Amniotic stem cell (primary cell): ENCODE data around the gene ZG16B.

ENCODE experiments used
- DNase-seq: peaks from one replicate; lab custom pipeline; 2025; lab: John Stamatoyannopoulos, UW

ZG16B gene

DNA sequence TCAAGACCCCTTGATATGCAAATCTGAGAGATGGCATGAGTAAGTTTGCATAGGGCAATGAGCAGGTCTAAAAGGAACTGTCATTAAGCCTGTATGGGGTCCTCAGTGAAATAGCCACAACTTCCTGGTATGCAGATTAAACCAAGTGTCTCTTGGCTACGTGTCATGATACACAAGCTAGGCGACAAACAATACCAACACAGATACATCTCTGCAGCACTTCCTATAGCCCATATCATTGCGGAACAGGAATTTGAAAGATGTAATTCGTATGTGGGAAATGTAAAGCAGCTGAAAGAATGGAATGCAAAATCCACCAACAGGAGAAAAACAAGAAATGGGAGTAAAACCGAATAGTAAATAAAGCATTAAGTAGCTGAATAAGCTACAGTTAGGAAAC, 15.0 kb downstream of the ZG16B start:
- no peak for DNase-seq

- DNase-seq: no peak
These were observed 16.6 kb downstream of the ZG16B start for GRCh38 chr16:2846511-2847310.

DNA sequence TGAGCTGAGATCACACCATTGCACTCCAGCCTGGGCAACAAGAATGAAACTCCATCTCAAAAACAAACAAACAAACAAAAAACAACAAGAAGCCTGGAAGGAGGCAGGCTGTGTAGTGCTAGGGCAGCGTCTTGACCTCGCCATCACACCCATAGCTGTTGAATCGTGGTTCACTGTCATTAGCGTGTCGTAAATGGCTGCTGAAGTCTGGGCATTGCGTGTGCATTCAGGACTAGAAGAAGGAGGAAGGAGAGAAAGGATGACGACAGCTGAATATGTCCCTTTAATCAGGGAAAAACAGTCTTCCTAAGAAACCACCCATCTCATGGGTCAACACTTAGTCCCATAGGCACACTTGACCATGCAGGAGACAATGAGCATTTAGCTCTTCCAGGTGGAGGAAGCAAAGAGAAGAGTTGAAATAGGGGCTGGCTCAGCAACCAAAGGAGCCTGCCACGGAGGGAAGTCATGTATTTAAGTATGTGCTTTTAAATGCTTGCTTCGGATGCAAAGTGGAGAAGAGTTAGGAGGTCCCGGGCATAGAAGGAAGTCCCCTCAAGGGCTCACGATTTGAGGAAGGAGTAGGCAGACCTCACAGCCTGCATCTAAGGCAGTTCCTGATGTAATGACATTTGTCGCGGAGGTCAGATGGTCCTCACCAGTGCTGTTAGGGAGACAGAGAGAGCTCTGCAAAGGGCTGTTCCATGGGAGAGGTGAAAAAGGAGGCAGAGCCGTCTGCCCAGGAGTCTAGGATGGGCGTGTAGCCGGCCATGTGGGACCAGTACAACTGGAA, 19.0 kb downstream of the ZG16B start:
- no peak for DNase-seq

GRCh38 chr16:2852003-2852730, 22.1 kb downstream of the ZG16B start:
- no peak for DNase-seq

DNA sequence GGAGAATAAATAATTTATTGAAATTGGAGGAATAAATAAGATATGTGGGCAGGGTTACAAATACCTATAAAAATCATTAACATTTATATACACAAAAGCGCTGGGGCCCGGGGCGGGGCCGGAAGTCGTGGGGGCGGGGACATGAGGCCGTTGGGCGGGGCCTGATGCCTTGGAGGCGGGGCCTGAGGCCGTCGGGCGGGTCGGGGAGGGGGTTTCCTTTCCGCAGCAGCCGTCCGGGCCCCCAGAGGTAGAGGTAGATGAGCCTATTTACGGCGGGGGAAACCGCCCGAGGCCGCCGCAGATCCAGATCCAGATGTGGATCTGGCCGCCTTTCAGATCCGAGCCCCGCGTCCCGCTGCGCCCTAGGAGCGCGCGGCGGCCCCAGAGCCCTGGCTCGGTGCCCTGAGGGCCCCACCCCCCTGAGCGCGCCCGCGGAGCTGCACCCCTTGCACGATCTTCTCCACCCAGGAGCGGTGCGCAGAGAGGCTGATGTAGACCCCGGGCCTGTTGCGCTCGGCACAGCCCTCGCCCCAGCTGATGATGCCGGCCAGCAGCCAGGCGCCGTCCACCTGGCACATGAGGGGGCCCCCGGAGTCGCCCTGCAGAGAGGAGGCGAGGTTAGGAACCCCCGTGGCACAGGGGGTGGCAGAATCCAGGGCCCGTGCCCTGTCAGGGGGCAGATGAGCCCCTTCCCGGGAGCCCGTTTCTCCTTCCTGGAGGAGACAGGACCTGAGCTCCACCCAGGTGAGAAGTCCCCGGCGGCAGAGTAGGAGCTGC, 22.8 kb downstream of the ZG16B start:
- no peak for DNase-seq

DNA sequence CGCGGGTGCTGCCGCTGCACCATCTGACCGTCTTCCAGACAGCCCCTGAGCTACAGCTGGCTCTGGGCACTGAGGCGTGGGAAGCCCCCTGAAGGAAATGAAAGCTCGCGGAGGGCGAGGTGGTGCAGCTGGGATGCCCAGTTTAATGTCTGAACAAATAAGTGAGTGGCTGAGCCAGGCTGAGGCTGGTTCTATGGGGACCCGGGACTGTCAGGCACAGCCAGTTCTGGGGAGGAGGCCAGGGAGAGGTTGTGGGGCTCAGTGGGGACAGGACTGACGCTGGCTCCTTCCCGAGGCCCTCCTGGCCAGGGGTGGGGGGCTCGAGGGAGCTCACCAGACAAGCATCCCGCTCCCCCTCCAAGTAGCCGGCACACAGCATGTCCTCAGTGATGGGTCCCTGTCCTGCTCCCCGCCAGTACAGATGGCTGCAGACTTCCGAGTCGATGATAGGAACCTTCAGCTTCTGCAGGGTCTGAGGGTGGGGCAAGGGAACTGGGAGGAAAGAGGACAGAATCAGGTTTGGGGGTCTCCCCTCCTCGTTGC, 23.5 kb downstream of the ZG16B start:
- DNase-seq: no peak

DNA sequence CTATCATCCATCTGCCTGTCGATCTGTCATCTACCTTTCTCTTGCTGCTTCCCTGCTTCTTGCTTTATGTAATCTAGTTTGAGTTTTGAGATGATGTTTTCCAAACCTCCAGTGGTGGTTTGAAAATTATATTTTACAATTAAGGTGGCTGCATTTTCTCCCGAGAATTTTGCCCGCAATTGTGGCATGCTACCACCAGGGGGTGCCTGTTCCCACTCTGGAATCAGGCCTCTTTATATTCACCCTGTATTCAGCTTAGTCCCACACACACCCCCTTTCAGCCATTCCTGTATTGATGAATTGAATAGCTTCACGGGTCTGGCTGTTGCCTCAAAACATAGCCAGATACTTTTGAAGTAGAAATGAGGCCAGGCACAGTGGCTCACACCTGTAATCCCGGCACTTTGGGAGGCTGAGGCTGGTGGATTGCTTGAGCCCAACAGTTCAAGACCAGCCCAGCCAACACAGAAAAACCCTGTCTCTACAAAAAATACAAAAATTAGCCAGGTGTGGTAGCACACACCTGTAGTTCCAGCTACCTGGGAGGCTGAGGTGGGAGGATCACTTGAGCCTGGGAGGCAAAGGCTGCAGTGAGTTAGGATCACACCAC, 24.7 kb downstream of the ZG16B start:
- DNase-seq: no peak

GRCh38 chr16:2855536-2855935, 25.4 kb downstream of the ZG16B start:
- no peak for DNase-seq

DNA sequence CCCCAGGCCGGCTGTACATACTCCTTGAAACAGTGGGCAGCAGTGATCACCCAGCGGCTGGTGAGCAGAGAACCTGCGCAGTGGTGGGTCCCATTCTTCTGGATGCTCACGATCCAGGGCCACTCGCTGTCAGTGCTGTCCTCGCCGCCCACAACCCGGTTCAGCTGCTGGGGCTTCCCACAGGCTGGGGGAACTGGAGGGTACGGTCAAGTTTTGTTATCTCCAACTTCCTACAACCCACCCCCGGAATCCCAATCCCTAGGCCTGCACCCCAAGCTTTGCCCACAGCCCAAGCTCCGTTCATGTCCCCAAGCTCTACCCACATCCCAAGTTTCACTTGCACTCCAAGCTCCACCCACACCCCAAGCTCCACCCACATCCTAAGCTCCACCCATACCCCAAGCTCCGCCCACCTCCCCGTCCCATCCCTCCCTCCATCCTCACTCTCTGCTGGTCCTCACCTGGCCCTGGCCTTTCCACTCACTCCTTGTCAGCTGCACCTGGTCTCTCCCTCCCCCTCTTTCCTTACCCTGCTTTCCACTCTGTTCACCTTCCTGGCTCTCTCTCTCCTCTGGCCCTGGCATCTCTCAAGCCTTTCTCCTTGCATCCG, 26.1 kb downstream of the ZG16B start:
- no peak for DNase-seq

DNA sequence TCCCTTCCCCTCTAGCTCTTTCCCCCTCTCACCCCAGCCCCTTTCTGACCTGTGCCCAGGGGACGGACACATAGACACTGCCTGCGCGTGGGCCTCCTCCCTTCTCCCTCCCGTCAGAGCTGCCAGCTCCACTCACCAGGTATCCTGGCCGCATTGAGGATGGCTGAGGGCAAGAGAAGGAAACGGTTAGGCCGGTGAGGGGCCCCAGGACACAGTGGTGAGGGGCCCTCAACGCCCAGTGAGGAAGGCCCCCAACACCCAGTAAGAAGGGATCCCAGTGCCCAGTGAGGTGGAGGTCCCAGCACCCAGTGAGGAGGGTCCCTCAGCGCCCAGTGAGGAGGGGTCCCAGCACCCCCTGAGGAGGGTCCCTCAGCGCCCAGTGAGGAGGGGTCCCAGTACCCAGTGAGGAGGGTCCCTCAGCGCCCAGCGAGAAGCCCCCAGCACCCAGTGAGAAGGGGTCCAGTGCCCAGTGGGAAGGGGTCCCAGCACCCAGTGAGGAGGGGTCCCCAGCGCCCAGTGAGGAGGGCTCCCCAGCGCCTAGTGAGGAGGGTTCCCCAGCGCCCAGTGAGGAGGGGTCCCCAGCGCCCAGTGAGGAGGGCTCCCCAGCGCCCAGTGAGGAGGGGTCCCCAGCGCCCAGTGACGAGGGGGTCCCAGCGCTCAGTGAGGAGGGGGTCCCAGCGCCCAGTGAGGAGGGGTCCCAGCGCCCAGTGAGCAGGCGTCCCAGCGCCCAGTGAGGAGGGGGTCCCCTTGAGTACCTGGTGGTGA, 26.8 kb downstream of the ZG16B start:
- DNase-seq: no peak

- no peak for DNase-seq
These were observed 27.5 kb downstream of the ZG16B start, which contains the start of gene PRSS22 for GRCh38 chr16:2857451-2858244. PRSS22 (minus strand) TSS chr16:2858170; CDS start chr16:2858104, 66 bp downstream.

DNA sequence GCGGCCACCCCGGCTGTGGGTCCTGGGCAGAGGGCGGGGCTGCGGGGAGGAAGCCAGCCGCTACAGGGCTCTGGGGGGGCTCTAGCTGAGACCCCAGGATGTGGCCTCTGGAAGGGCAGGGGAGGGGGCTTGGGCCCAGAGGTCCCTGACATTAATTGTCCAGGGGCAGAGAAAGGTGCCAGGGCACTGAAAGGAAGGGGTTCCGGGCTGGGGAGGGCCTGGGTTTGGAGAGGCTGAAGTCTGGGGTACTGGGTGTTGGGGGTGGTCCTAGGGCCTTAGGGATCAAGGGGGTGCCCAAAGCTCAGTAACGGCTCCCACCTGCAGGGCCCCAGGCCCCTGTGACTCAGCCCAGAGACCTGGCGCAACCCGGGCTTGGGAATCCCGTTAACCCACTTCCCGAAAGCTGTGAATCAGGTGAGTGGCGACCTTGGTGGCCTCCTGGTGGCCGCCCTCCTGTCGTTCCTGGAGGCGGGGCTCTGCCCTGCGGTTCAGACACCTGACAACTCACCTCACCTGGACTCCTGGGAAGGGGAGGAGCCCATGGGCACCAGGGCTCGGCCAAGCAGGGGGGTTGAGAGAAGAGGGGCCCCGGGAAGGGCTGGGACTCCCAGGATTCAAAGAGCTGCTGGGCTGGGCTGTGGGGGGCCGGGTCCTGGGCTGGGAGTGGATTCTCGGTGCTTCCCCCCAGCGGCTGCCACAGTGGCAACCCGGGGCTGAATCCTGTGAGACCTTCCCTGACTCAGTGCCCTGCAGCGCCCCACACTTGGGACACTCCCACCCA, 28.3 kb downstream of the ZG16B start:
- DNase-seq: no peak

DNA sequence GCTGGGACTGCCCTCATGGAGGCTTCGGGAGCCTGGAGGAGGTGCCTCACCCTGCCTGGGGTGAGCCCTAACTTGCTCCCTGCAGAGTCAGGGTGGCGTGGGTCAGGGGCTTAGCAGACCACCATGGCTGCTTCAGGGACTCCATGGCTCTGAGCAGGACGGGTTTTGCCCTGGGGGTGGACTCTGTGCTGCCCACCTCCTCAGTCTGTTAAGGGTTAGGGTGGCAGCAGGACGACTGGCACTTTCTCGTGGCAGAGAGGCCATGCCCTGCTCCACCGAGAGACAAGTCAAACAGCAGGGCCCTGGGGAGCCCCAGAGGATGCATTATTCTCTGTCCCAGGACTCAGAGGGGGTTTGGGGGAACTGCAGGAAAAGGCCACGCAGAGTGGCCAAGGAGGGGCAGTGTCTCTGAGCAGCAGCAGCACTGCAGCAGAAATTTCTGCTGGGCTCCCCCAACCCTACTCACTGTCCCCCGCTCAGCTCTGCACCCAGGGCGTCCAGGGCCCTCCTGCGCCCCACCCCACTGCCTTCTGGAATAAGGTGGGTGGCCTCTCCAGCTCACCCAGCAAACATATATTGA, 29.7 kb downstream of the ZG16B start:
- DNase-seq: no peak

DNA sequence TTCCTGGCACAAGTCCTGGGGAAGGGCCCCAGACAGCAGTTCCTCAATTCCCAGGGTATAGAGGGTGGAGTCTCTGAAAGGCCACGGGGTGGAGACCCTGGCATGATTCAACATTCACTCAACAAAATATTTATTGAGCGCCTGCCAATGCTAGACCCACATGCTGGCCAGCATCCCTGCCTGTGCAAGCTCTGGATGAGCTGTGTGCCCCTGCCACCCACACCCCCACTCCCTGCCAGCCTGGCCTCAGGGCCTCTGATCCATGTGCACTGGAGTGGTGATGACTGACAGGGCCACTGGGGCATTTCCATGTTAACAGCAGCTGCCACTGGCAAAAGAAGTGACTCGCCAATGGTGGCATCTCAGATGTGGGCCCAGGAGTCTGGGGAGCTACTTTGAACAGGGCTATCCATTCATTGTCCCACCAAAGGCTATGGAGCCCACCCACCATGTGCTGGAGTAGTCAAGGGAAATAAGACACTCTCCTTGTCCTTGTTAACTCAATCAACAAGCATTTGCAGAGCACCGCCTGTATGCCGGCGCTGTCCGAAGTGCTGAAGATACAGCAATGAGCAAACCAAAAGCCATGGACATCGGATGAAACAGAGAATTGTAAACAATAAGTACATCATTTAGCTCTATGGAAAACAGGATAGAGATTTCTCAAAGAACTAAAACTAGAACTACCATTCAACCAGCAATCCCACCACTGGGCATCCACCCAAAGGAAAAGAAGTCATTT, 30.9 kb downstream of the ZG16B start:
- DNase-seq: no peak

DNA sequence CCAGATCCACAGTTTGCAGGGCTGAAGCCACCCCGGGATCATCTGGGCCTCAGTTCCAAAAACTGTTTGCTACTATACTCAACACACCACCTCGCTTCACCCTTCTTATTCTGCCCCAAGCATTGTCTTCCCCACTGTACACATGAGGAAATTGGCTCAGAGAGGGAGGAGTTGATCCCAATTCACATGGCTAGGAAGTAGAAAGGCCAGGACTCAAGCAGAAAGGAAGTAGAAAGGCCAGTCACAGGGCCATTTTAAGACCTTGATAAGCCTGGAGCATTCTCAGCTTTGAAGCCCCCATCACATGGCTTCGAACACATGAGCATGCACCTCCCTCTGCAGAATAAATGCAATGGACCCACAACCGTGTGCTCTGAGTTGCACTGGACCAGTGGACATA, 35.5 kb downstream of the ZG16B start:
- no peak for DNase-seq

DNA sequence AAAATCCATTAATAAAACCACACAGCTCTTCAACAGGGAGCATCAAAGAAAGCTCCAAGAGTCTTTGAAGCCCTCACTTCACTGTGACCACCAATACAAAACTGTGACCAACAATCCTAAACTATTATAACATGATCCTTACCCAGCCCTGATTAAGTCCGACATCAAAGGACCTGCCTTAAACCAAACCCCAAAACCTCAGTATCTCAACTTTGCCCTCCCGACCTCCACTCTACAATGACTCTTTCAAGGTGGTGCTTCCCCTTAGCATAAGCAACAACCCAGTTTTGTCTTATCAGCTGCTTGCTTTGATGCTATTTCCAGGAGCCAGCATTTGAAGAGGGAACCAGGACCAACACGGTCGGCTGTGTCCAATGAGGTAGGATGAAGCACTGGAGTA, 36.3 kb downstream of the ZG16B start:
- DNase-seq: no peak

DNA sequence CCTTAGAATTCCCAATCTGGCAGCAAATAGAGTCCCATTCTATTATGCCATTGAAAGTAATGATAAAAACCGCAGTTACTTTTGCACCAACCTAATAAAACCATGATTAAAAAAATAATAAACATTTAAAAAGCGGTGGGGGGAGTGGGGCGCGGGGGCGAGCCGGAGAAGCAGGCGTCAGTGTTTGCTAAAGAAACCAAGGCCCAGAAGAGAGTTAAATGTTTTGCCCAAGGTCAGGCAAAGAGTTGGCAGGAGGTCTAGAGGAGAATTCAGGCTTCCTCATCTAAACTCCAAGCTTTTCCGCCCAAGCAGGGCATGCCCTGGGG, 37.5 kb downstream of the ZG16B start:
- no peak for DNase-seq
